Activated B cell treated with CpG ODN at 0.5 μM for 24 hours (primary cell): ENCODE measurements around the gene GJB3. TPM values are rescaled to one million over a fixed set of nuclear protein-coding genes. Genes with fewer than 3 reads are reported as not detected.

Experiments
- ATAC-seq: fragments of 200-7000 bp; cut with Tn5 transposase; one replicate; pipeline ENCODE4 v1.10.0; 2021; ENCODE audit warnings: low read depth, mild to moderate bottlenecking, moderate library complexity
- CTCF ChIA-PET: fragments of 350-600 bp; sonication (Branson Sonifier 250); formaldehyde crosslinking; loops from one replicate; lab custom pipeline; 2021; ENCODE audit warnings: antibody characterized with exemption; lab: Charles Lee
- POLR2A ChIA-PET: fragments of 350-600 bp; sonication (Branson Sonifier 250); formaldehyde crosslinking; loops from one replicate; lab custom pipeline; 2021; ENCODE audit warnings: antibody characterized with exemption; lab: Charles Lee
- DNase-seq: peaks from one replicate; pipeline ENCODE4 v3.0.0; 2022
- H3K27ac Mint-ChIP-seq: one replicate; pipeline ENCODE4 v1.8.0; 2020; ENCODE audit warnings: mixed read lengths
- H3K27me3 Mint-ChIP-seq: one replicate; pipeline ENCODE4 v1.8.0; 2021; ENCODE audit warnings: mixed read lengths
- H3K36me3 Mint-ChIP-seq: one replicate; pipeline ENCODE4 v1.8.0; 2021; ENCODE audit warnings: low read depth, mixed read lengths
- H3K4me1 Mint-ChIP-seq: one replicate; pipeline ENCODE4 v1.8.0; 2021; ENCODE audit warnings: mixed read lengths
- H3K4me3 Mint-ChIP-seq: one replicate; pipeline ENCODE4 v1.8.0; 2020; ENCODE audit warnings: mild to moderate bottlenecking, mixed read lengths
- H3K9me3 Mint-ChIP-seq: one replicate; pipeline ENCODE4 v1.8.0; 2020; ENCODE audit warnings: mixed read lengths
- CTCF ChIP-seq: fragments of 200-600 bp; IDR thresholded peaks from one replicate; pipeline ENCODE4 v1.8.0; 2022; ENCODE audit warnings: antibody characterized with exemption, mild to moderate bottlenecking
- intact Hi-C: fragments of 100-400 bp; cut with micrococcal nuclease; formaldehyde crosslinking; loops from one replicate; pipeline ENCODE4 v1.15.1; 2024
- total RNA-seq: library from RNA; stranded (reverse); gene quantifications from 2 replicates; pipeline ENCODE4 v1.2.3, GENCODE V29; 2022

The GJB3 gene
- total RNA-seq, 1 donor from 2014 or later: not detected

DNA sequence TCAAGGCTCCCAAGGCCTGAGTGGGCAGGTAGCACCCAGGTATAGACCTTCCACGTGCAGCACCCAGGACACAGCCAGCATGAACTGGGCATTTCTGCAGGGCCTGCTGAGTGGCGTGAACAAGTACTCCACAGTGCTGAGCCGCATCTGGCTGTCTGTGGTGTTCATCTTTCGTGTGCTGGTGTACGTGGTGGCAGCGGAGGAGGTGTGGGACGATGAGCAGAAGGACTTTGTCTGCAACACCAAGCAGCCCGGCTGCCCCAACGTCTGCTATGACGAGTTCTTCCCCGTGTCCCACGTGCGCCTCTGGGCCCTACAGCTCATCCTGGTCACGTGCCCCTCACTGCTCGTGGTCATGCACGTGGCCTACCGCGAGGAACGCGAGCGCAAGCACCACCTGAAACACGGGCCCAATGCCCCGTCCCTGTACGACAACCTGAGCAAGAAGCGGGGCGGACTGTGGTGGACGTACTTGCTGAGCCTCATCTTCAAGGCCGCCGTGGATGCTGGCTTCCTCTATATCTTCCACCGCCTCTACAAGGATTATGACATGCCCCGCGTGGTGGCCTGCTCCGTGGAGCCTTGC, 19.7 kb upstream of the GJB3 start:
- Mint-ChIP-seq H3K4me3 (no peak overlapping the region), H3K4me1 (no peaks in the 10 kb centered on the region), H3K9me3 (no peaks in the 10 kb centered on the region), H3K36me3 (no peaks in the 10 kb centered on the region), H3K27me3 (peaks cover 8% of the 10 kb centered on the region), H3K27ac (no peak overlapping the region)
- intact Hi-C loops: no loop called here
- ChIA-PET CTCF (no interaction called here), POLR2A (no interaction called here)
- no peak for TF ChIP-seq CTCF
- ATAC-seq: no peak
- no peak for DNase-seq

GRCh38 chr1:34761776-34762307, 19.2 kb upstream of the GJB3 start:
- CTCF ChIA-PET: no interaction called here
- H3K4me3 Mint-ChIP-seq: no peak overlapping the region
- TF ChIP-seq CTCF: no peak
- H3K27me3 Mint-ChIP-seq: peaks cover 8% of the 10 kb centered on the region
- H3K4me1 Mint-ChIP-seq: no peaks in the 10 kb centered on the region
- no peak for DNase-seq
- H3K9me3 Mint-ChIP-seq: no peaks in the 10 kb centered on the region
- no peak overlapping the region for H3K27ac Mint-ChIP-seq
- POLR2A ChIA-PET: no interaction called here
- H3K36me3 Mint-ChIP-seq: no peaks in the 10 kb centered on the region
- ATAC-seq: no peak
- intact Hi-C loops: no loop called here

DNA sequence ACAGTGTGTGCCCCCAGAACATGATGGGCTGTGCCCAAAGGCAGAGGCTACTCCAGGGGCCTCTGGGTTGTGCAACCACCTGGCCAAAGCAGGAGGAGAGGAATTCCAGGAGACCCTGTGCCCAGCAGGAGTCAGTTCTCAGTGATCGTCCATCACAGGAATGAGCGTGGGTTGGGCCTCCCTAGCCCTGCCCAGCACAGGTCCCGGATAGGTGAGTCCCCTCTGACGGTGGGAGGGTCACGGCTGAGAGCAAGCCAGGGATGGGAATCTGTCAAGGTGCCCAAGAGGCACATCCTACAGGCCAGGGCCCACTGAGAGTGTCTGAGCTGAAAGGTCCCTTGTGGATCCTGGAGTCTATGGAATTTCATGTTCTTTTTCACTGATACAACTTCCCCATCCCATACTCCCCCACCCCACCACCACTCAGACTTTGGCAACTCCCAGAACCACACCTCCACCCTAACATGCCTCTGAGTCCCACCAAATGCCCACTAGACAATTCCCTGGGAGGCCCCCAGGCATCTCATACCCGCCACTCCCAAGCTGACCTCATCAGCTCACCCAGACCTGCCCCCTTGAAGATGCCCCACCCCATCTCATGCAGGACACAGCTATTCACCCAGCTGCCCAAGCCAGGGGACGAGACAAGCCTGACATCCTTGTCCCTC, 18.4 kb upstream of the GJB3 start:
- Mint-ChIP-seq H3K4me1 (no peaks in the 10 kb centered on the region), H3K27ac (no peak overlapping the region), H3K27me3 (peaks cover 7% of the 10 kb centered on the region), H3K9me3 (no peaks in the 10 kb centered on the region), H3K4me3 (no peak overlapping the region), H3K36me3 (no peaks in the 10 kb centered on the region)
- intact Hi-C loops: no loop called here
- POLR2A ChIA-PET: no interaction called here
- CTCF ChIA-PET: no interaction called here
- TF ChIP-seq CTCF: no peak
- DNase-seq: no peak
- ATAC-seq: no peak

DNA sequence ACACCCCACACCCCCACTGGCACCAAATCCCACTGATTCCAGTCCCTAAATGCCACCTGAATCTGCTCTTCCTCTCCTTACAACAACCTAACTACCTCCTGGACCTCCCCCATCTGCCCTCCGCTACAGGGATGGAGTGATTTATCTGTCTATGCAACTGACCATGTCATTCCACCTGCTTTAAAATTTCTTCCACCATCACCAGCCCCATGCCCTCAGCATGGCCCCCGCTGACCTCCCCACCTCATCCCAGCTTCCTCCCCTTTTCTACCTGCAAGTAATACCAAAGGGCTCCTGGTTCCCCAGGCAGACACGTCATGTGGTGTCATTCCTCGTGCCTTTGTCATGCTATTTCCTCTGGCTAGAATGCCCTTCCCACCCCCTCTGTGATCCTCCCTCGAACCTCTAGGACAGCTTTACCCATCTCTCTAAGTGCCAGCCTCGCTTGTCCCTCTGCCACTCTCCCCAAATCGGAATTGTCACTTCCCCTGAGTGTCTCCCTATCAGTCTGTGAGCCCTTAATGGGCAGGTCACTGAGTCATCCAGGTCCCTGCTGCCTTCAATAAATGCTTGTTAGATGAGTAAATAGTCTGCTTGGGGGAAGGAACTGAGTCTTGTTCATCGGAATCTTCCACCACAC, 17.8 kb upstream of the GJB3 start:
- H3K27ac Mint-ChIP-seq: no peak overlapping the region
- peaks cover 3% of the 10 kb centered on the region for H3K27me3 Mint-ChIP-seq
- no peak for DNase-seq
- no peak overlapping the region for H3K4me3 Mint-ChIP-seq
- no peaks in the 10 kb centered on the region for H3K9me3 Mint-ChIP-seq
- POLR2A ChIA-PET: no interaction called here
- CTCF ChIA-PET: no interaction called here
- intact Hi-C loops: no loop called here
- no peaks in the 10 kb centered on the region for H3K4me1 Mint-ChIP-seq
- ATAC-seq: no peak
- no peak for TF ChIP-seq CTCF
- H3K36me3 Mint-ChIP-seq: no peaks in the 10 kb centered on the region

- no peaks in the 10 kb centered on the region for H3K4me1 Mint-ChIP-seq
- peaks cover 2% of the 10 kb centered on the region for H3K27me3 Mint-ChIP-seq
- H3K4me3 Mint-ChIP-seq: no peak overlapping the region
- DNase-seq (no peak), ATAC-seq (no peak)
- TF ChIP-seq CTCF: no peak
- H3K9me3 Mint-ChIP-seq: no peaks in the 10 kb centered on the region
- H3K36me3 Mint-ChIP-seq: no peaks in the 10 kb centered on the region
- intact Hi-C loops: no loop called here
- H3K27ac Mint-ChIP-seq: no peak overlapping the region
- ChIA-PET POLR2A (no interaction called here), CTCF (no interaction called here)
Measured at GRCh38 chr1:34768856-34769255, 12.2 kb upstream of the GJB3 start.
